Natural killer cell (primary cell): Measurements from ENCODE around the gene S100B. TPM values are rescaled to one million over a fixed set of nuclear protein-coding genes. Genes with fewer than 3 reads are reported as not detected.

Experiments used
- ATAC-seq, 3 donors: fragments of 150-1000 bp in 2 of 3; fragments of 200-7000 bp in 1 of 3; cut with Tn5 transposase; 1 replicate in 1 of 3; 2 replicates in 2 of 3; pipeline ENCODE4 v1.10.0; 2021; ENCODE audit warnings: mild to moderate bottlenecking in 2 of 3, moderate library complexity in 2 of 3
- DNase-seq, 2 donors: peaks; one replicate each; pipeline versions ENCODE4 v3.0.0 to v3.0.0-alpha.2; 2013 to 2021; ENCODE audit warnings: mixed read lengths in 1 of 2
- H3K27ac ChIP-seq: one replicate; pipeline ENCODE4 v1.5.1; 2013; ENCODE audit warnings: mild to moderate bottlenecking, low read length
- H3K27me3 ChIP-seq: one replicate; pipeline ENCODE4 v1.6.1; 2013; ENCODE audit warnings: low read length; ENCODE audit not compliant: control insufficient read depth, insufficient read depth
- H3K36me3 ChIP-seq: one replicate; pipeline ENCODE4 v1.6.1; 2013; ENCODE audit warnings: low read length; ENCODE audit not compliant: control insufficient read depth, insufficient read depth
- H3K4me1 ChIP-seq: one replicate; pipeline ENCODE4 v1.6.1; 2013; ENCODE audit warnings: low read length; ENCODE audit not compliant: control insufficient read depth, insufficient read depth
- H3K4me3 ChIP-seq: one replicate; pipeline ENCODE4 v1.5.1; 2013; ENCODE audit warnings: low read length
- H3K9me3 ChIP-seq: one replicate; pipeline ENCODE4 v1.6.1; 2013; ENCODE audit warnings: low read length; ENCODE audit not compliant: control insufficient read depth, insufficient read depth
- H3K27ac Mint-ChIP-seq, 2 donors: one replicate each; pipeline ENCODE4 v1.8.0; 2022; ENCODE audit warnings: mild to moderate bottlenecking in 2 of 2, mixed read lengths in 2 of 2, moderate library complexity in 1 of 2
- H3K27me3 Mint-ChIP-seq, 2 donors: one replicate each; pipeline ENCODE4 v1.8.0; 2022; ENCODE audit warnings: low read depth in 2 of 2, mixed read lengths in 2 of 2
- H3K36me3 Mint-ChIP-seq: one replicate; pipeline ENCODE4 v1.8.0; 2022; ENCODE audit warnings: mixed read lengths
- H3K4me1 Mint-ChIP-seq, 2 donors: one replicate each; pipeline ENCODE4 v1.8.0; 2022; ENCODE audit warnings: mixed read lengths in 2 of 2
- H3K4me3 Mint-ChIP-seq: one replicate; pipeline ENCODE4 v1.8.0; 2022; ENCODE audit warnings: mild to moderate bottlenecking, moderate library complexity, mixed read lengths
- H3K9me3 Mint-ChIP-seq, 2 donors: one replicate each; pipeline ENCODE4 v1.8.0; 2022; ENCODE audit warnings: mixed read lengths in 2 of 2
- WGBS: methylation state at CpG from one replicate; pipeline ENCODE4 v1.1.7; 2013; ENCODE audit warnings: missing lambda C conversion rate; ENCODE audit not compliant: insufficient coverage; 5-methylcytosine and 5-hydroxymethylcytosine counted together
- intact Hi-C: fragments of 100-400 bp; cut with micrococcal nuclease; formaldehyde crosslinking; loops from one replicate; pipeline ENCODE4 v1.14.2; 2022
- total RNA-seq, 4 donors: library from RNA; stranded (reverse); fragments of 120-200 nt in 1 of 4; gene quantifications; one replicate each; pipeline versions ENCODE4 v1.2.3 to v1.2.4, GENCODE V29; 2013 to 2022
- TF ChIP-seq, protein P1 (sequence below): fragments of 200-600 bp; IDR thresholded peaks from one replicate; pipeline ENCODE4 v1.8.0; 2022; ENCODE audit warnings: antibody characterized with exemption

S100B gene
- total RNA-seq, 3 donors from 2014 or later (not counting 1 experiment from before 2014, with no cell fraction given): 4.0 to 58.9 TPM; not detected in 1

DNA sequence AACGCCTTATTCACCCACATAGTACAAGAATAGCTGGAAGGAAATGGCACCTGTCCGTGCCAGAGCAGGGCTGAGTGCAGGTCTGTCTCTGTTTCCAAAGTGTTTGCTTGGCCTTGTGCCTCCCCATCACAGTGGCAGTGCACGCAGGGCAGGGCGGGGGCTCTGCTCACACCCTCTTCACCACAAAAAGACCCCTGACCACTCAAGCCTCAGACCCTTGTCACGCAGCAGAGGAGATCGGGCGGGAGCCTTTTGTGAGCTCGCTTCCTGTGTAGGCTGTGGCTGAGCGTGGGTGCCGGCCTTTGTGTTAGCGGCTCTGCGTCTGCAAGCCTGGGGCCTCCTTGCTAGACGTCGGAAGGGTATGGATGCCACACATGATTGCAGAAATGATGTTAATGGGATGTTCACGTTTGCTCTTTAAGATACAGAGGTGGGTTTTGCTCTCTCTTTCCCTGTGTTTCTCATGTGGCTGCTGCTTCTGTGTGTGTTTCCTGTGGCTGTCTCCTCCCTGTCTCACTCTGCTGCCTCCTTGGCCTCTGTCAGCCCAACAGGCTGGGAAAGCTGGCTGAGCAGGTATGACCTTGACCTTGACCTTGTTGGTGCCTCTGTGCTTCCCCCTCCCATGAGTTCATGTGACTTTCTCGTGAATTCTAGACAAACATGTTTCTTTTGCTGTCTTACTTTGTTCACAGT lies 45.4 kb downstream of the S100B start:
- H3K9me3 Mint-ChIP-seq: no peaks in the 10 kb centered on the region
- no peaks in the 10 kb centered on the region for H3K27me3 Mint-ChIP-seq
- peak overlapping the region; percentile 80 for H3K4me3 Mint-ChIP-seq
- peak overlapping the region; percentile 78 for H3K27ac ChIP-seq
- H3K4me1 Mint-ChIP-seq: peaks cover 22 to 53% of the 10 kb centered on the region in 2 donors
- no peaks in the 10 kb centered on the region for H3K36me3 Mint-ChIP-seq
- peak overlapping the region; percentile 21 for H3K4me3 ChIP-seq
- no peaks in the 10 kb centered on the region for H3K27me3 ChIP-seq
- intact Hi-C loops: loop anchor here (1.0 to 2.0 kb wide), 2 partner anchors 8 to 77 kb away; no protein-coding TSS in a partner anchor
- peak; percentile 59 to 84 for DNase-seq
- ATAC-seq: peak; percentile 85 to 91 (median 86)
- peaks cover 71% of the 10 kb centered on the region for H3K36me3 ChIP-seq
- peak overlapping the region; percentile 91 to 96 for H3K27ac Mint-ChIP-seq
- H3K4me1 ChIP-seq: peaks cover 41% of the 10 kb centered on the region
- no peaks in the 10 kb centered on the region for H3K9me3 ChIP-seq
- TF ChIP-seq, protein P1, sequence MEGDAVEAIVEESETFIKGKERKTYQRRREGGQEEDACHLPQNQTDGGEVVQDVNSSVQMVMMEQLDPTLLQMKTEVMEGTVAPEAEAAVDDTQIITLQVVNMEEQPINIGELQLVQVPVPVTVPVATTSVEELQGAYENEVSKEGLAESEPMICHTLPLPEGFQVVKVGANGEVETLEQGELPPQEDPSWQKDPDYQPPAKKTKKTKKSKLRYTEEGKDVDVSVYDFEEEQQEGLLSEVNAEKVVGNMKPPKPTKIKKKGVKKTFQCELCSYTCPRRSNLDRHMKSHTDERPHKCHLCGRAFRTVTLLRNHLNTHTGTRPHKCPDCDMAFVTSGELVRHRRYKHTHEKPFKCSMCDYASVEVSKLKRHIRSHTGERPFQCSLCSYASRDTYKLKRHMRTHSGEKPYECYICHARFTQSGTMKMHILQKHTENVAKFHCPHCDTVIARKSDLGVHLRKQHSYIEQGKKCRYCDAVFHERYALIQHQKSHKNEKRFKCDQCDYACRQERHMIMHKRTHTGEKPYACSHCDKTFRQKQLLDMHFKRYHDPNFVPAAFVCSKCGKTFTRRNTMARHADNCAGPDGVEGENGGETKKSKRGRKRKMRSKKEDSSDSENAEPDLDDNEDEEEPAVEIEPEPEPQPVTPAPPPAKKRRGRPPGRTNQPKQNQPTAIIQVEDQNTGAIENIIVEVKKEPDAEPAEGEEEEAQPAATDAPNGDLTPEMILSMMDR: no peak
- 16% methylated on average over 16 of the region's 16 CpGs for WGBS

DNA sequence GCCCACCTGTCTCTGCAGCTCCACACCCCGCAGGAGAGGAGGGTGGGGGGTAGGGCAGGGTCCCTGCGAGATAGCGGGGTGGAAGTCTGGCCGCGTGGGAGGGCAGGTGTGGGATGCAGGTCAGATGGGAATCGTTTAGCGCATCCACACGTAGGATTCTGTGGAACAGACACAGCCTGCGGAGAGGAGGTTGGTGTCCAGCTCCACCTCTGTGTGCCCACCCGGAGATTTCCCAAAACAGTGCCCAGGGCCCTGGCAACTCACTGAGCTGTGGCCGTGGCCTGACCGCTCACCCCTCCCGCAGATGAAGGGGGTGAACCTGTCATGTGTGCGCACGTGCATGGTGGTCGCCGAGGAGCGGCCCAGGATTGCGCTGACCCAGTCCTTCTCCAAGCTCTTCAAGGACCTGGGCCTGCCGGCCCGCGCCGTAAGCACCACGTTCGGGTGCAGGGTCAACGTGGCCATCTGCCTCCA lies 46.9 kb downstream of the S100B start:
- Mint-ChIP-seq H3K4me1 (peaks cover 29 to 67% of the 10 kb centered on the region in 2 donors), H3K9me3 (no peaks in the 10 kb centered on the region), H3K36me3 (no peaks in the 10 kb centered on the region), H3K27ac (peak overlapping the region in 1 of 2 donors; percentile 91), H3K27me3 (no peaks in the 10 kb centered on the region), H3K4me3 (no peak overlapping the region)
- Histone ChIP-seq H3K9me3 (no peaks in the 10 kb centered on the region), H3K36me3 (peaks cover 61% of the 10 kb centered on the region), H3K27ac (peak overlapping the region; percentile 78), H3K27me3 (no peaks in the 10 kb centered on the region), H3K4me1 (peaks cover 52% of the 10 kb centered on the region), H3K4me3 (no peak overlapping the region)
- no peak for DNase-seq
- intact Hi-C loops: loop anchor here (2.0 kb wide), 1 partner anchor 79 kb away; no protein-coding TSS in a partner anchor
- ATAC-seq: no peak
- WGBS: 98% methylated on average over 26 of the region's 26 CpGs
- TF ChIP-seq, protein P1: no peak

DNA sequence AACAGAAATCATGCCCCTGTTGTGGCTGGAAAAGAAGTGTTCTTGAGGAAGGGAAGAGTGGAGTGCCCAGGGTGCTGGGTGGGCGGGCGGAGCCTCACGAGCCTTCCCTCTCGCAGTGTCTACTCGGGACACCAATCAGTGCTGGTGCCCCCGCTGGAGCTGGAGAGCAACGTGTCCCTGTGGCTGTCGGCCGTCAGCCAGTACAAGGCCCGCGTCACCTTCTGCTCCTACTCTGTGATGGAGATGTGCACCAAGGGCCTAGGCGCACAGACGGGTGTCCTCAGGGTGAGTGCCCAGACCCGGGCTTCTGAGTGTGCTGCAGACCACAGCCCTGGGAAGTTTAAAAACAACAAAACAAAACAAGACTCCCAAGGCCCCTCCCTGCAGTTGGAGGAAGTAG lies 47.4 kb downstream of the S100B start:
- H3K4me1 Mint-ChIP-seq: peaks cover 34 to 67% of the 10 kb centered on the region in 2 donors
- Histone ChIP-seq H3K27me3 (no peaks in the 10 kb centered on the region), H3K36me3 (peaks cover 57% of the 10 kb centered on the region), H3K27ac (no peak overlapping the region), H3K4me3 (no peak overlapping the region), H3K4me1 (peaks cover 56% of the 10 kb centered on the region), H3K9me3 (no peaks in the 10 kb centered on the region)
- H3K9me3 Mint-ChIP-seq: no peaks in the 10 kb centered on the region
- DNase-seq (no peak), ATAC-seq (no peak)
- TF ChIP-seq, protein P1: no peak
- H3K27ac Mint-ChIP-seq: no peak overlapping the region
- H3K4me3 Mint-ChIP-seq: no peak overlapping the region
- 89% methylated on average over 14 of the region's 14 CpGs for WGBS
- intact Hi-C loops: no loop called here
- H3K27me3 Mint-ChIP-seq: no peaks in the 10 kb centered on the region
- no peaks in the 10 kb centered on the region for H3K36me3 Mint-ChIP-seq
